Nephron (organoid): ENCODE measurements around the gene FUT2.
"Not testable (repeated sequence)": the region's sequence is repeated elsewhere in the genome, so short reads cannot be mapped to it uniquely, and the experiment has no call there.

Experiments used
- H3K27ac Mint-ChIP-seq, 3 experiments: 2 replicates each; pipeline ENCODE4 v1.8.0; 2020; ENCODE audit warnings: mixed read lengths in 3 of 3, mild to moderate bottlenecking in 2 of 3, moderate library complexity in 1 of 3
- H3K27me3 Mint-ChIP-seq: 2 replicates; pipeline ENCODE4 v1.8.0; 2021; ENCODE audit warnings: low read depth, mild to moderate bottlenecking, moderate library complexity, mixed read lengths
- H3K36me3 Mint-ChIP-seq: 2 replicates; pipeline ENCODE4 v1.8.0; 2020; ENCODE audit warnings: low read depth, mixed read lengths
- H3K4me1 Mint-ChIP-seq: 2 replicates; pipeline ENCODE4 v1.8.0; 2020; ENCODE audit warnings: mixed read lengths
- H3K4me3 Mint-ChIP-seq, 3 experiments: 2 replicates each; pipeline ENCODE4 v1.8.0; 2020; ENCODE audit warnings: mild to moderate bottlenecking in 3 of 3, mixed read lengths in 3 of 3, moderate library complexity in 2 of 3
- H3K9me3 Mint-ChIP-seq: 2 replicates; pipeline ENCODE4 v1.8.0; 2020; ENCODE audit warnings: mixed read lengths
- CTCF ChIP-seq, 3 experiments: fragments of 200-600 bp; sonication (generic); IDR thresholded peaks; one replicate each; pipeline ENCODE4 v1.5.0; 2021; ENCODE audit warnings: antibody characterized with exemption in 3 of 3; ENCODE audit not compliant: unreplicated experiment in 3 of 3

FUT2 gene

GRCh38 chr19:48678201-48678600, 17.6 kb upstream of the FUT2 start:
- H3K9me3 Mint-ChIP-seq, result no peaks in the 10 kb centered on the region
- H3K27me3 Mint-ChIP-seq, result peaks cover 8% of the 10 kb centered on the region
- no peak for TF ChIP-seq CTCF (IDR thresholded peaks at IDR 0.05; ENCODE audit: unreplicated experiment in 3 of 3)
- no peaks in the 10 kb centered on the region for H3K36me3 Mint-ChIP-seq
- H3K4me3 Mint-ChIP-seq, result no peak overlapping the region
- H3K4me1 Mint-ChIP-seq, result peaks cover 19% of the 10 kb centered on the region
- no peak overlapping the region for H3K27ac Mint-ChIP-seq

- not testable (repeated sequence) for H3K4me3 Mint-ChIP-seq, H3K9me3 Mint-ChIP-seq, H3K36me3 Mint-ChIP-seq, H3K27ac Mint-ChIP-seq
- H3K27me3 Mint-ChIP-seq, result peaks cover 12% of the 10 kb centered on the region
- peaks cover 22% of the 10 kb centered on the region for H3K4me1 Mint-ChIP-seq
Observed at GRCh38 chr19:48680006-48680405, 15.8 kb upstream of the FUT2 start.

- Mint-ChIP-seq H3K4me3 (no peak overlapping the region), H3K27ac (peak overlapping the region in 2 of 3 experiments; percentile 68 to 75), H3K36me3 (no peaks in the 10 kb centered on the region), H3K4me1 (peaks cover 20% of the 10 kb centered on the region), H3K27me3 (peaks cover 7% of the 10 kb centered on the region), H3K9me3 (no peaks in the 10 kb centered on the region)
- TF ChIP-seq CTCF (IDR thresholded peaks at IDR 0.05; ENCODE audit: unreplicated experiment in 3 of 3), result no peak
Observed at GRCh38 chr19:48680436-48681126, 15.2 kb upstream of the FUT2 start.

GRCh38 chr19:48681127-48681470, 14.7 kb upstream of the FUT2 start:
- no peak for TF ChIP-seq CTCF (IDR thresholded peaks at IDR 0.05; ENCODE audit: unreplicated experiment in 3 of 3)
- H3K4me3 Mint-ChIP-seq, result no peak overlapping the region
- H3K36me3 Mint-ChIP-seq, result no peaks in the 10 kb centered on the region
- H3K27ac Mint-ChIP-seq, result peak overlapping the region in 2 of 3 experiments; percentile 68 to 75
- H3K4me1 Mint-ChIP-seq, result peaks cover 20% of the 10 kb centered on the region
- no peaks in the 10 kb centered on the region for H3K9me3 Mint-ChIP-seq
- peaks cover 4% of the 10 kb centered on the region for H3K27me3 Mint-ChIP-seq

GRCh38 chr19:48683349-48683748, 12.4 kb upstream of the FUT2 start:
- peaks cover 26% of the 10 kb centered on the region for H3K4me1 Mint-ChIP-seq
- H3K4me3 Mint-ChIP-seq, result no peak overlapping the region
- peak overlapping the region in 2 of 3 experiments; percentile 15 to 33 for H3K27ac Mint-ChIP-seq
- TF ChIP-seq CTCF (IDR thresholded peaks at IDR 0.05; ENCODE audit: unreplicated experiment in 3 of 3), result no peak
- peaks cover 7% of the 10 kb centered on the region for H3K27me3 Mint-ChIP-seq
- no peaks in the 10 kb centered on the region for H3K36me3 Mint-ChIP-seq
- no peaks in the 10 kb centered on the region for H3K9me3 Mint-ChIP-seq

GRCh38 chr19:48685583-48685982, 10.2 kb upstream of the FUT2 start:
- TF ChIP-seq CTCF (IDR thresholded peaks at IDR 0.05; ENCODE audit: unreplicated experiment in 3 of 3), result no peak
- no peaks in the 10 kb centered on the region for H3K36me3 Mint-ChIP-seq
- H3K27ac Mint-ChIP-seq, result no peak overlapping the region
- peaks cover 33% of the 10 kb centered on the region for H3K4me1 Mint-ChIP-seq
- no peaks in the 10 kb centered on the region for H3K9me3 Mint-ChIP-seq
- peaks cover 10% of the 10 kb centered on the region for H3K27me3 Mint-ChIP-seq
- H3K4me3 Mint-ChIP-seq, result no peak overlapping the region
